A673 (cell line): ENCODE results near the gene SH3RF3. TPM values are rescaled to one million over a fixed set of nuclear protein-coding genes. Genes with fewer than 3 reads are reported as not detected.

ENCODE experiments used
- BruUV-seq: library from RNA; stranded (reverse); fragments of 400-500 nt; replicated peaks from 2 replicates; lab custom pipeline; 2021; lab: Mats Ljungman, UMichigan
- CTCF ChIA-PET: fragments of 300-600 bp; sonication (Branson Sonifier 250); formaldehyde crosslinking; loops from one replicate; lab custom pipeline; 2022; ENCODE audit warnings: antibody characterized with exemption; lab: Charles Lee
- POLR2A ChIA-PET: fragments of 300-600 bp; sonication (Branson Sonifier 250); formaldehyde crosslinking; loops from one replicate; lab custom pipeline; 2022; ENCODE audit warnings: antibody characterized with exemption; ENCODE audit not compliant: low non-redundant PET; lab: Charles Lee
- DNase-seq: peaks from one replicate; pipeline ENCODE4 v3.0.0-alpha.2; 2015; ENCODE audit warnings: low spot score
- H3K27ac ChIP-seq: fragments of 200-600 bp; sonication (generic); 2 replicates; pipeline ENCODE4 v1.5.1; 2016; ENCODE audit warnings: mixed run types, low read depth, mild to moderate bottlenecking, mixed read lengths, antibody characterized with exemption, low read length; ENCODE audit not compliant: poor library complexity, severe bottlenecking
- H3K27me3 ChIP-seq: fragments of 200-600 bp; sonication (generic); replicated peaks from 2 replicates; pipeline ENCODE4 v1.6.1; 2017; ENCODE audit warnings: mixed run types, low read depth, mild to moderate bottlenecking, mixed read lengths, antibody characterized with exemption, low read length; ENCODE audit not compliant: insufficient read depth, poor library complexity
- H3K36me3 ChIP-seq: fragments of 200-600 bp; sonication (generic); 2 replicates; pipeline ENCODE4 v1.6.1; 2016; ENCODE audit warnings: mixed run types, mild to moderate bottlenecking, mixed read lengths, antibody characterized with exemption, low read length; ENCODE audit not compliant: insufficient read depth, poor library complexity, severe bottlenecking
- H3K4me1 ChIP-seq: fragments of 200-600 bp; sonication (generic); 2 replicates; pipeline ENCODE4 v1.6.1; 2017; ENCODE audit warnings: mixed run types, mild to moderate bottlenecking, mixed read lengths, antibody characterized with exemption, low read length; ENCODE audit not compliant: insufficient read depth, poor library complexity, severe bottlenecking
- H3K4me3 ChIP-seq: fragments of 200-600 bp; sonication (generic); 2 replicates; pipeline ENCODE4 v1.5.1; 2016; ENCODE audit warnings: low read depth, mixed run types, mild to moderate bottlenecking, mixed read lengths, low read length; ENCODE audit not compliant: poor library complexity, severe bottlenecking
- H3K9me3 ChIP-seq: fragments of 200-600 bp; sonication (generic); 2 replicates; pipeline ENCODE4 v1.6.1; 2016; ENCODE audit warnings: mixed run types, low read depth, mild to moderate bottlenecking, mixed read lengths, antibody characterized with exemption, low read length; ENCODE audit not compliant: poor library complexity, severe bottlenecking
- EZH2 ChIP-seq: fragments of 200-600 bp; sonication (generic); IDR thresholded peaks from 2 replicates; pipeline ENCODE4 v1.6.1; 2017; ENCODE audit warnings: borderline replicate concordance, low read depth, mild to moderate bottlenecking, mixed read lengths, antibody characterized with exemption, low read length; ENCODE audit not compliant: poor library complexity, severe bottlenecking
- intact Hi-C: fragments of 100-400 bp; cut with micrococcal nuclease; formaldehyde crosslinking; loops from one replicate; pipeline ENCODE4 v1.10.0; 2022; ENCODE audit not compliant: unreplicated experiment
- total RNA-seq: library from RNA; stranded (reverse); gene quantifications from 2 replicates; pipeline ENCODE4 v1.2.3, GENCODE V29; 2021
- TF ChIP-seq, protein P1 (sequence below): fragments of 300-800, 200-600 bp; sonication (generic); conservative IDR thresholded peaks from 2 replicates; pipeline ENCODE4 v1.5.1; 2017; ENCODE audit warnings: low read depth, mild to moderate bottlenecking, antibody characterized with exemption, low read length, moderate library complexity, mixed read lengths

The SH3RF3 gene
- total RNA-seq, 1 experiment from 2014 or later: 0.15 TPM

DNA sequence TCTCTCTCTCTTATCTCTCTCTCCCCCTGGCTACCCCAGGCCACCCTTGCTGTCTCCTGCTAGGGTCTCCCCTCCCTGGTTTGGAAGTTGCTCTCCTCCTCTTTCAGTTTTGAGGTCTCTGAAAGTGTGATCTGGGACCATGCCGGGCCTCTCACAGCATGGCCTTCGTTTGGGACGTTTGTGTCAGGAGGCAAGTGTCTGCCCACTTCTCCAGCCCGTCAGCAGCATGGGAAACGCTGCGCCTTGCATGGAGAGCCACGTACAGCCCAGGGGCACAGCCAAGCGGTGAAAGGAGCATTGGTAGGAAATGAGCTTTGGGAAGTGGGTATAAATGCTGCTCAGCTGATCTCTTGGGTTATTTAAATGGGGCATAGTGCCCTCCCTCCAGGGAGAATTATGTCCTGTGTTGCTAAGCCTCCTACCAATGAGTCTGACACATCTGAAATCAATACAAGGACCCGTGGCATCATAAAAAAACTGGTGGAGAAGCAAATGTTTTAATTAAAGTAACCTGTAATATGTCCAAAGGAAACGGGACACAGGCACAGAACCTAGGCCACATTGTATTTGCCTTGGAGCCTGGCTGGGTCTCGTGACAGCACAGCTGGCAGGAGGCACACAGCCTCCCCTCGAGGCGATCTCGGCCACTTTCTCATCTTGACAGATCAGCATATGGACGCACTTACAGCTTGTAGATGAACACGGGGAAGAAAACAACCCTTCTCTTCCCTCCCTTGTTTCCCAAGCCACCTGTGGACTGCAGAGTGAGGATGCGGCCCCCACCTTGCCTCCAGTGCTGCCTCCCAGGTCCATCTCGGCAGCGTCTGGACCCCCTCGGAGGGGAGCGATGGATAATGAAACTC is 72.7 kb downstream of the SH3RF3 start:
- no peak for TF ChIP-seq EZH2
- TF ChIP-seq, protein P1, sequence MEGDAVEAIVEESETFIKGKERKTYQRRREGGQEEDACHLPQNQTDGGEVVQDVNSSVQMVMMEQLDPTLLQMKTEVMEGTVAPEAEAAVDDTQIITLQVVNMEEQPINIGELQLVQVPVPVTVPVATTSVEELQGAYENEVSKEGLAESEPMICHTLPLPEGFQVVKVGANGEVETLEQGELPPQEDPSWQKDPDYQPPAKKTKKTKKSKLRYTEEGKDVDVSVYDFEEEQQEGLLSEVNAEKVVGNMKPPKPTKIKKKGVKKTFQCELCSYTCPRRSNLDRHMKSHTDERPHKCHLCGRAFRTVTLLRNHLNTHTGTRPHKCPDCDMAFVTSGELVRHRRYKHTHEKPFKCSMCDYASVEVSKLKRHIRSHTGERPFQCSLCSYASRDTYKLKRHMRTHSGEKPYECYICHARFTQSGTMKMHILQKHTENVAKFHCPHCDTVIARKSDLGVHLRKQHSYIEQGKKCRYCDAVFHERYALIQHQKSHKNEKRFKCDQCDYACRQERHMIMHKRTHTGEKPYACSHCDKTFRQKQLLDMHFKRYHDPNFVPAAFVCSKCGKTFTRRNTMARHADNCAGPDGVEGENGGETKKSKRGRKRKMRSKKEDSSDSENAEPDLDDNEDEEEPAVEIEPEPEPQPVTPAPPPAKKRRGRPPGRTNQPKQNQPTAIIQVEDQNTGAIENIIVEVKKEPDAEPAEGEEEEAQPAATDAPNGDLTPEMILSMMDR: no peak
- no peaks in the 10 kb centered on the region for H3K4me1 ChIP-seq
- no TSS peak for BruUV-seq
- no peaks in the 10 kb centered on the region for H3K27me3 ChIP-seq
- CTCF ChIA-PET: no interaction called here
- POLR2A ChIA-PET: no interaction called here
- no peaks in the 10 kb centered on the region for H3K9me3 ChIP-seq
- H3K36me3 ChIP-seq: no peaks in the 10 kb centered on the region
- H3K4me3 ChIP-seq: no peak overlapping the region
- intact Hi-C loops: no loop called here
- H3K27ac ChIP-seq: no peak overlapping the region
- DNase-seq: no peak

DNA sequence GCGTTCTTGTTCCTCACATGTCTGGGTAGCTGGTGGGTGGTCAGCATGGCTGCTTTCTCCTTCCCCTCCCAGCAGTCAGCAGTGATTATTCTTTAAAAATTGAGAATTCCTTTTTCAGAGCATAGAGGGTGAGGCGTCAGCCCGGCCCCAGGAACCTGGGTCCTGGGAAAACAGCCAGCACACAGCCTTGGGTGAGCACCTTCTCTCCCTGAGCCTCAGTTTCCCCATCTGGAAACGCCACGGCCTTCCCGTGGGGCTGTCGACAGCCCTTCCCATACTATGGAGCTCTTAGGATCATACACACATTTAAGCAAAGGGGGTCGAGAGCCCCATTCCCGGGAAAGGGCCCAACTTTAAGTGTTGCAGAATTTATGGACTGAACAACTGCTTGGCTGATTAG is 73.5 kb downstream of the SH3RF3 start:
- DNase-seq: no peak
- H3K36me3 ChIP-seq: no peaks in the 10 kb centered on the region
- ChIA-PET CTCF (no interaction called here), POLR2A (no interaction called here)
- no peaks in the 10 kb centered on the region for H3K4me1 ChIP-seq
- BruUV-seq: no TSS peak
- H3K9me3 ChIP-seq: no peaks in the 10 kb centered on the region
- H3K4me3 ChIP-seq: no peak overlapping the region
- intact Hi-C loops: no loop called here
- TF ChIP-seq EZH2: no peak
- TF ChIP-seq, protein P1: no peak
- H3K27me3 ChIP-seq: no peaks in the 10 kb centered on the region
- no peak overlapping the region for H3K27ac ChIP-seq

DNA sequence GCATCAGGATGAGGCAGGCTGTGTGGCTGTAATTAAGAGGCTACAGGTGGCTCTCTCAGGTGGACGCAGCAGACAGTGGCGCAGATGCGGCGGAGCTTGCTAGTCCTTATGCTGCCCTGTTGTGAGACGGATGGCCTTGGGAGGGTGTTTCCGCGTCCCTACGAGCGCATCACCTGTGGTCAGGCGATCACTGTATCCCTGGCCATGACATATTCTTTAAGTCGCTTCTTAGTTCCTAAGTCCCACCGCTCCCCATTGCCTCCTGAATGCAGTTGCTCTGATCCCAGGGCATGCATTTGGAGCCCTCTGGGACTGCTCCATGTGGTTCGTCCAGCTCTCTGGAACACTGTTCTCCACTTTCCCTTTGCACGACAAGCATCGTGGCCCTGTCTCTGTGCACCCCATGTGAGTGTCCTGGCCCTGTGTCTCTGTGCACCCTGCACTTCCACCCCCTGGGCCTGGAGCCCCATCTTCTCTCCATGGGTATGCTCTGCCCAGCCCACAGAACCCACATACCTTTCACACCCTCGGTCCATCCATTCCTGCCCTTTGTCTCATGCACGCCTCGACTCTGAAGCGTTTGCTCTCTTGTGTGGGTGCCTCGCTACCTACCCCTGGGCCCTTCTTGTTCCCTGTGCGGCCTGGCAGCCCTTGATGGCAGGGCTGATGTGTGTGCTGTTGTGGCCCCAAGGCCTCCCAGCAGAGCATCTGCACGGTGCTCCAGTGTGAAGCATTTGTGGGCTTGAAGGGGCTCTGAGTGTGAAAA is 74.4 kb downstream of the SH3RF3 start:
- DNase-seq: no peak
- Histone ChIP-seq H3K9me3 (no peaks in the 10 kb centered on the region), H3K27ac (no peak overlapping the region), H3K4me1 (no peaks in the 10 kb centered on the region), H3K27me3 (no peaks in the 10 kb centered on the region), H3K36me3 (no peaks in the 10 kb centered on the region), H3K4me3 (no peak overlapping the region)
- TF ChIP-seq EZH2: no peak
- TF ChIP-seq, protein P1: no peak
- POLR2A ChIA-PET: no interaction called here
- BruUV-seq: no TSS peak
- intact Hi-C loops: no loop called here
- CTCF ChIA-PET: no interaction called here
